ENCODE data around the gene TEK.

DNA sequence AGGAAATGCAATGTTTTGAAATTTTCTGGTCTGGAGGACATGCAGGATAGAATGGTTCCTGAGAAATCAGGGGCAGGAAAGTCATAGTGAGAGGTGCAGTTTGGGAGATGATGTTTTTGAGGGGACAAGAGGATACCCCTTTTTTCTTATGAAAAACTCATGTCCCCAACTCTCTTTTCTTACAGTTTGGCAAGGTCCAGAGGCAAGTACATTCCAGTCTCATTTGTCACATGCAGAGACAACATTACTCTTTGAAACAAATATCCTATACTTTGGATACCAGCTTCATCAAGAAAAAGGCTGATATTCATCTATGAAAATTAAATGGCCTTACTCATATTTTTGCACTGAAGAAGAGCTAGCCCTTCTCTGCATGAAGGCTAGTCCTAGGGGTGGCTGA, 139.7 kb downstream of the TEK start:
- no peak for TF ChIP-seq CTCF (conservative IDR thresholded peaks at IDR 0.05; ENCODE audit: low read depth, low read length)
- TF ChIP-seq EZH2 (IDR thresholded peaks at IDR 0.05; ENCODE audit: low read length, unreplicated experiment), result no peak

Data from PC-3 (cell line).